A549 treated with ZK216348 at 1 μM for 4 hours (cell line): Measurements from ENCODE around the gene TBC1D13. TPM values are rescaled to one million over a fixed set of nuclear protein-coding genes. Genes with fewer than 3 reads are reported as not detected.

Experiments used
- total RNA-seq: library from RNA; stranded (reverse); fragments of 200-300 nt; extraction: Qiagen RNA extraction; gene quantifications from 5 replicates; pipeline ENCODE4 v1.2.3, GENCODE V29; 2022; ENCODE audit warnings: low read depth

TBC1D13 gene
- total RNA-seq: 17.6 to 23.5 TPM (median 21.1 TPM) in 5 replicates

GRCh38 chr9:128786681-128787601 is at the start of gene TBC1D13:
TBC1D13 (plus strand) TSS chr9:128787253; CDS start chr9:128787354, 101 bp downstream.

GRCh38 chr9:128771745-128772519 is 15.1 kb upstream of the TBC1D13 start, which contains the start of gene ZER1:
ZER1 (minus strand) TSS chr9:128771927; CDS start chr9:128755565, 16,362 bp downstream.

GRCh38 chr9:128818099-128818838 is 31.2 kb downstream of the TBC1D13 start, which contains the start of gene ENDOG:
ENDOG (plus strand) TSS chr9:128818500; CDS start chr9:128818685, 185 bp downstream.

GRCh38 chr9:128829477-128830251 is 42.6 kb downstream of the TBC1D13 start, which contains the start of gene SPOUT1:
SPOUT1 (minus strand) TSS chr9:128829794; CDS start chr9:128829780, 14 bp downstream.

Other genes starting within 250 kb of the TBC1D13 start
- 121 to 167 TPM (median 157 TPM) in 5 replicates for gene SPTAN1, start 234.7 kb upstream of the TBC1D13 start, total RNA-seq
- 71.7 to 143 TPM (median 132 TPM) in 5 replicates for gene DYNC2I2, start 130.4 kb upstream of the TBC1D13 start, total RNA-seq
- gene SET, start 98.0 kb upstream of the TBC1D13 start, total RNA-seq: 388 to 686 TPM (median 407 TPM) in 5 replicates
- 12.3 to 20.6 TPM (median 18.0 TPM) in 5 replicates for gene PKN3, start 84.8 kb upstream of the TBC1D13 start, total RNA-seq
- gene ZDHHC12, start 63.1 kb upstream of the TBC1D13 start, total RNA-seq: 49.6 to 96.9 TPM (median 93.3 TPM) in 5 replicates
- 8.7 to 18.4 TPM (median 15.1 TPM) in 5 replicates for gene ZER1, start 15.3 kb upstream of the TBC1D13 start, total RNA-seq
- 12.2 to 33.5 TPM (median 32.5 TPM) in 5 replicates for gene ENDOG, start 31.2 kb downstream of the TBC1D13 start, total RNA-seq
- 24.0 to 44.2 TPM (median 37.4 TPM) in 5 replicates for gene SPOUT1, start 42.5 kb downstream of the TBC1D13 start, total RNA-seq
- 8.1 to 10.6 TPM (median 10.2 TPM) in 5 replicates for gene KYAT1, start 94.7 kb downstream of the TBC1D13 start, total RNA-seq
- gene LRRC8A, start 94.9 kb downstream of the TBC1D13 start, total RNA-seq: 46.3 to 82.4 TPM (median 75.0 TPM) in 5 replicates
- gene PHYHD1, start 133.7 kb downstream of the TBC1D13 start, total RNA-seq: not detected in 5 replicates
- gene DOLK, start 160.3 kb downstream of the TBC1D13 start, total RNA-seq: 21.5 to 40.3 TPM (median 38.2 TPM) in 5 replicates
- gene NUP188, start 160.4 kb downstream of the TBC1D13 start, total RNA-seq: 27.7 to 46.1 TPM (median 42.7 TPM) in 5 replicates
- gene SH3GLB2, start 241.1 kb downstream of the TBC1D13 start, total RNA-seq: 28.8 to 58.3 TPM (median 48.7 TPM) in 5 replicates
- 6.8 to 17.2 TPM (median 13.4 TPM) in 5 replicates for gene MIGA2, start 249.4 kb downstream of the TBC1D13 start, total RNA-seq